T-helper 2 cell (primary cell): ENCODE measurements around the gene ITFG1.
"Not testable (repeated sequence)": the region's sequence is repeated elsewhere in the genome, so short reads cannot be mapped to it uniquely, and the experiment has no call there.

Experiments
- DNase-seq, 5 experiments: peaks; one replicate each; pipeline versions ENCODE4 v3.0.0 to v3.0.0-alpha.2; 2012 to 2022

The ITFG1 gene

DNA sequence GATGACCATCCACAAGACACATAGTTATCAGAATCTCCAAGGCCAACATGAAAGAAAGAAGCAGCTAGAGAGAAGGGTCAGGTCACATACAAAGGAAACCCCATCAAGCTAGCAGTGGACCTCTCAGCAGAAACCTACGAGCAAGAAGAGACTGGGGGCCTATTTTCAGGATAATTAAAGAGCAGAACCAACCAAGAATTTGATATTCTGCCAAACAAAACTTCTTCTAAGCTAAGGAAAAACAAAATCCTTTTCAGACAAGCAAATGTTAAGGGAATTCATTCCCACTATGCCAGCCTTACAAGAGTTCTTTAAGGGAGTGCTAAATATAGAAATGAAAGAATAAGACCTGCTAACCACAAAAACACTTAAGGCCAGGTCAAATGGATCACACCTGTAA, 47.8 kb downstream of the ITFG1 start:
- no peak for DNase-seq

DNA sequence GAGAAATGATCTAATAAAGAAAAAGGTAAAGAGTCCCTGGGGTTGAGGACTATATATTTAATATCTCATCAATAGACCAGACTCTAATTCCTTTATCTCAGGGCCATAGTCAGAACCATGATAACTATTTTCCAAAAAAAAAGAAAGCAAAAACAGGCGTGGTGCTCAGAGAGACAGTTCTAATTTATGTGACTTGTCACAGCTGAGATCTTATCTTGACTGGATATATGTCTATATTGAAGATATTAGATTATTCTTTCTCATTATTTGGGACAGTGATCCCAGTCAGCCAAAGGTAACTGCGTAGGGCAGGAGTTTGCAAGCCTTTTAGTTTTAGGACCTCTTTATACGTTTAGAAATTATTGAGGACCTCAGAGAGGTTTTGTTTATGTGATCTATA, 52.4 kb downstream of the ITFG1 start:
- DNase-seq = no peak

DNA sequence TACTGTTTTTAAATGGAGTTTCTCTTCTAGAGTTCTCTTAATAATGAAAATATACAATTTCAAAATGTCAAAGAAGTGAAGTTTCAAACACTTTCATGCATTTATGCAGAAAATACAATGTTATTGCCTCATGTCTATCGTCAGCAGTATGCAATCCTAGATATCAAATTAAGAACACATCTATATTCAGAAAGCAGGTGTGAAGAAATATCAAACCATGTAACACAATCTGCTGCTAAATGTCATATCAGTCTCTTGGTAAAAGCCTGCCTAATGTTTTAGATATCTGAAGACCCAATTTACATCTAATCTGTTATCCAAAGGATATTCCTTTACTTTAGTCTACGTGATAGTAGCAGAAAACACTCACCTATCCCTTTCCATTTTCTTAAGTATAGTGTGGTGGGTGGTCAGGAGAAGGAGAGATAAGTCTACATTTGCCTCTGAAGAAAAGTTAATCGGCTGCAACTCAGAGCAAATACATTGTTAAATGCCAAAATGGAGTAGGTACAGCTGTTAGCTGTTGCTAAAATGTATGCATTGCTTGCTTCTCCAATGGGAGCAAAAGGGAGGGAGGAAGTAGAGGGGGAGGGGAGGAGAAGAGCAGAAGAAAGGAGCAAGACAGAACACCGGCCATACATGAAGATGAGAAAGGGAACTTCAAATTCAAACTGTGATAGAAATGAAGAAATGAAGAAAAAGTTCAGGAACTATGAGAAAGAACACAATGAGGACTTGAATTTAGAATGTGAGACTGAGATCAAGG, 64.9 kb downstream of the ITFG1 start:
- no peak for DNase-seq

DNA sequence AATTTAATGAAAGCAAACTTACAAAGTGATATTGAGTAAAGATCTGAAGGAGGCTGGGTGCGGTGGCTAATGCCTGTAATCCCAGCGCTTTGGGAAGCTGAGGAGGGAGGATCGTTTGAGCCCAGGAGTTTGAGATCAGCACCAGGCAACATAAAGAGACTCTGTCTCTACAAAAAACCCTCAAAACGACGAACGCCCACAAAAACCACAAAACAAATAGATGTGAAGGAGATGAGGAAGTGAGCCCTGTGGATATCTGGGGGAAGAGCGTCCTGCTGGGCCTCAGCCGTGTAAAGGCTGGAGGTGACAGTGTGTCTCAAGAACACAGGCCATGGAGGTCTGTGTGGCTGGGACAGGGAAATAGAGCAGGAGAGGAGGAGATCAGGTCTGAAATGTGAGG, 68.8 kb downstream of the ITFG1 start:
- DNase-seq = peak in 1 of 5 experiments; percentile 42

DNA sequence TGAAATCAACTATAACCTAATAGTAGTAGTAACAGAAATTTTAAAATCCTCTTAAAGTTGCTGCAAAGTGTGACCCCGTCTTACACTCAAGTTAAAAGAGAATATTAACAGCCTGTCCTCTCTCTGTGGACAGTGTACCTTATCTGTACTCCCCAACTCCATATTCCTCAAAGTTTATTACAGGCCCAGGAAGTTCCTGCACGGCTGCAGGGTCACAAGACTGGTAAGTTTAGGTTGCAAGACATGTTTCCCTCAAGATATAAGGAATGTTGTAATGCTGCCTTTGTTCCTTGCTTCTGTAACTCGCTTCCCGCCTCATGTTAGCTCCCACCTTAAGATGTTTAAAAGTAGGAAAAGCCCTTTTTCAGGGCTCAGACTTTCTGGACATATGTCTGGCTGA, 72.2 kb downstream of the ITFG1 start:
- no peak for DNase-seq

DNA sequence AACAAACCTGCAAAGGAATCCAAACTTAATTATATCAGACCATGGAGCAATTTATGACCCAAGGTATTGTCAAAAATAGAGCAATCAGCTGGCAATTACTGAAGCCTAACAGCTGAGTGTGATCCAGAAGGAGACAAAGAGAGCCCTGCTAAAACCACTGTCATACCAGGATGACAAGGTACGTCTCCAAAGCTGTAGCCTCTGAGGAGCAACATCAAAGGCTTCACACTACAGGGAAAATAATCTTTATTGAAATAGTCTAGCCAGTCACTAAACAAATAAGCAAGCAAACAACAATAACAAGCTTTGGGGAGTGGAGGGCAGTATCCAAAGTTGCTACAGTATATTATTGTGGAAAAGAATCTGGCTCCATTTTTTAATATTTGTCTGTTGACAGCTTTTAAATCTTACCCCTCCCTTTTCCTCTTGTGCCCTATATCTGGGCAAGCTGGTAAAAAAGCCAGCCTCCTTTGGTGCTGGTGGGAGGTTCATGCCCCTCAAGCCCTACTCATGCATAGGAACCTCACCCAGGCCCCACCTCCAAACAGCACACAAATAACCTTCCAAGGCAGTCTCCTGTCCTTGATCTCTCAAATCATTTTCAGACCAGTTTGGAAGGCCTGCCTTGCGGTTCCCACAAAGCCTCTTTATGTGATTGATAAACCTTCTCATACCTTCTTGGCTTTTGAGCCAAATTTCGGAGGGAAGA, 73.7 kb downstream of the ITFG1 start:
- DNase-seq = no peak

DNA sequence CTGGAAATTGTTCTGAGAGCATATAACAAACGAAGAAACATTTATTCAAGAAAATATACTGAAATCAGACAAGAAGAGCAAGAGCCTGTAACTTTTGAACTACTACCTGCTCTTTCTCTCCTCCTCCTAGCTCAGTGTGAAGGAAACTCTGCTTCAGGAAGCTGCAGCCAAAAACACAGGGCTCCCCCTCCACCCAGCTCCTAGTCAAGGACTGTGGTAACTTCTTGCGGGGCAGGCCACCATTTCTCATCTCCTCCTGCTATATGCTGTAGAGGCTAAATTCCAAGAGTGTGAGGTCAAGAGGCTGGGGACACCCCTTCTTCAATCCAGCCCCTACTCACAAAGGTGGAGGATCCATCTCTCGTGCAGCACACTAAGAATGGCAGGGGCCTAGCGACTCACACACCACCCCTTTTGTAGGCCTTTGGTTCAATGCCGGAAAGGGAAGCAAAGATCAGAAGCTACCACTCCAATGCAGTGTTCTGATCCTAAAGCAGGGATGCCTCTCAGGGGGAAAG, 74.6 kb downstream of the ITFG1 start:
- no peak for DNase-seq

DNA sequence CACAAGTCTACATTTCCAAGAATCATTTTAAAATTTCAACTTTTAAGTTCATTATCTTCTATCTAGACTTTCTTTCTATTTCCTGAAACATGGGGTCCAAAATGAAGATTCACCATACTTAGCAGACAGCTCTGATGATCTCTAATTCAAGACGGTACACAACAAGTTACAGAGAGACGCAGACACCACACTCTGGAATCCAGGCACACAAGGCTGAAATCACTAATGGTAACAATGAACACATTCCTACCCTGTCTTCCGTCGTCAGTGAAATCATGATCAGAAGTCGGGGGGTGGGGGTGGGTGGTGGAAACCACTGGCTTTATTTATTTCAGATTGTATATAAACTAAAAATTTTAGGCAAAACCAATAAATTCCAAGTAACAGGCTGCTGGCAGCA, 78.5 kb downstream of the ITFG1 start:
- no peak for DNase-seq

DNA sequence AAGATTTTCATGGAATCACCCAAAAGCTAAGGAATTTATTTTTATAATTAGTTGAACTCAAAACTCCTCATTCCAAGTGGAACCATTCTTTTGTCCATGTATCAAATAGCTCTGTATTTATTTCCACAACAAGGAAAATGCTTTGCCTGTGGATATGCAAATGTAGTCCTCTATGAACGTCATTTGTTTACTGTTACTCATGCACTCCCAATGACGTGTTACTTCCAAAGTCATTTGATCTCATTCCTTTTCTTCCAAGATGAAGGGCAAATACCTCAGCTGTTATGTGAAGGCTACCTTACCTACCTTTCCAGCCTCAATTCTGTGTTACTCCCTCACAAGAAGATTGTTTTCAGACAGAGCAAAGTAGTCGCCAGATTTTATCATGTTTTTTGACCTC, 83.7 kb downstream of the ITFG1 start:
- no peak for DNase-seq

DNA sequence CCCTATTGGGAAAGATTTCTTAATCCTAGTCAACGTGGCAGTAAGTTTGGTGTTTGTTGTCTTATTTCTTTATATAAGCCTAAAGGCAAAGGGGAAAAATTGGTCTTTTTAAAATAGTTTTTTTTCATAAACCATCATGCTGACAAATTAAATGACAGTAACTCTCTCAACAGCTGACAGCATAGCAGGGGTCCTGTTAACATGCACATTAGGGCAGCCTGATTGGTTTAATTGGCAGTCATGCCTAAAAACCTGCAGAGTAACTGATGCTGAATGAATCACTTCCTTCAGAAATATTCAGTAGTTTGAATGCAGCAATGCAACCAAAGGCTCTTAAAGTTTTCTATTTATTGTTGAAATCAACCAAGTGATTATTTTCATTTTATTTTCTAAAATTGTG, 85.4 kb downstream of the ITFG1 start:
- DNase-seq = no peak

DNA sequence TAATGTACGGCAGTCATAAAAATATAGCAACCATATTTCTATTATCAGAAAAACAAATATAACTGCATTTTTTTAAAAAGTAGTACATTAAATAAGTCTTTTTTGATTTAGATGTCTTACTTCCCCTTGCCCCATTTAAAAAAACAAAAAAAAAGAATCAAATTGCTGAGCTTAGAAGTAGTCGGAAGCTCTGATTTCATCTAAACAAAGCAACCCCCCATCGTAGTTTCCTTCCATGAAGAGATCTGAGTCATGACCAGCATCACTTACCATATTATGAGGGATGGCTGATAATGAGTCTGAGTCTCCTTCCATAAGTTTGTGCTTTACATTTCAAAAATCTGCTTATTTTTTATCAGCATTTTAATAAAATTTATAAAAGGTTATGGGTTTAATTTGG, 86.2 kb downstream of the ITFG1 start:
- no peak for DNase-seq

DNA sequence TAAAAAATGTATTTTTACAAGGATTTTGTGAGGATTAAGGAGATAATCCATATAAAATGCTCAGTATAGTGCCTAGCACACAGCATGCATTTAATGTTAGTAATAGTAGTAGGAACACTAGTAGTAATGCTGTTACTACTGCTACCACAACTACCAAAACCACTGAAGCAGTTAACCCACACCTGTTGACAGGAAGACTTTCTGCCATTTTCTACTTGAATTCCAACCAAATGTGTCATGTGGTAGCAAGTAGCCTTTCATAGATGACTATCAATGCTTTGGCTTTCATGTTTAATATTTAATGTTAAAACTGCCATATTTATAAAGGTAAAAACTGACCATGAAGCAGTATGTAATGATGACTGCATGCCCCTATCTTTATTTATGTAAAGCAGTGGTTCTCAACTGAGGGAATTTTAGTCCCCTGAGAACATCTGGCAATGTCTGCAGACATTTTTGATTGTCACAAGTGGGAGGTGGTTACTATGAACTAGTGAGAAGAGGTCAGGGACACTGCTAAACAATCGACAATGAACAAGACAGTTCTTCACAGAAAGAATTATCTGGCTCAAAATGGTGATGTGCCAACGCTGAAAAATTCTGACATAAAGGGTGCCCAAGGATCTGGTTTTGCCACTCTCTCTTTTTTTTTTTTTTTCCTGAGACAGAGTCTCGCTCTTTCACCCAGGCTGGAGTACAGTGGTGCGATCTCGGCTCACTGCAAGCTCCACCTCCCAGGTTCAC, 89.4 kb downstream of the ITFG1 start:
- DNase-seq = peak in 1 of 5 experiments; percentile 48

DNA sequence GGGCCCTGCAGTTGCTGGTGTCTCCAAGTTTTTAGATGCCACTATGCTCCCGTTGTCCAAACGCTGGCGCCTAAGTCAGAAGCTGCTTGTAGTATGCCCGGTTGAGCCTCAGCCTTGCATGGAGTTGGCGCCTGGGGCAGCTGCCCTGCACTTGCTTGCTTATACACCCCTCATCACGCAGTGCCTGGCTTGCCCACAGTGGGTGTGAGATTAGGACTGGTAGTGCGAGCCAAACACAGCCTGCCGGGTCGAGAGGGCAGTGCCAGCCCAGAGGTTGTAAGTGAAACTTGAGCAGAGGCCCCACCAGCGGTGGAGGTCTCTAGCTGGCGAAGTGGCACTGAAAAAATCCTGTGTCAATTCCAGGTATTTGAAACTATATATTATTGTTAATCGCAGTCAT, 90.3 kb downstream of the ITFG1 start:
- no peak for DNase-seq

DNA sequence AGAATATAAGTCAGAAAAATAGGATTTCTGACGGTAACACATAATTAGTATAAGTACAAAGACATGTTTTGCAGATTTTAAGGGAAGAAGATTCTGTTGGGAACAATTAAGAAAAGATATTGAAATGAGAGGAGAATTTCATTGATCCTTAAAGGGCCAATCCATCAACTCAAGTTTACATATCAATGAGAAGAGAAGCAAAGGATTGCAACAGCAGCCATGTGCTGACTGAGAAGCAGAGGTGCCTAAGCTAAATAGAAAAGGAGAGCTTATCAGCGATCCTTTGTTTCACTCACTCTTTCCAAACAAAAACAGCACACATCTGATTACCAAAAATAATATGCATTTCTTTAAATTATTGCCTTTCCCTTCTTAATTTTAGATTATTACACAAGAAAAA, 94.6 kb downstream of the ITFG1 start:
- DNase-seq = no peak

DNA sequence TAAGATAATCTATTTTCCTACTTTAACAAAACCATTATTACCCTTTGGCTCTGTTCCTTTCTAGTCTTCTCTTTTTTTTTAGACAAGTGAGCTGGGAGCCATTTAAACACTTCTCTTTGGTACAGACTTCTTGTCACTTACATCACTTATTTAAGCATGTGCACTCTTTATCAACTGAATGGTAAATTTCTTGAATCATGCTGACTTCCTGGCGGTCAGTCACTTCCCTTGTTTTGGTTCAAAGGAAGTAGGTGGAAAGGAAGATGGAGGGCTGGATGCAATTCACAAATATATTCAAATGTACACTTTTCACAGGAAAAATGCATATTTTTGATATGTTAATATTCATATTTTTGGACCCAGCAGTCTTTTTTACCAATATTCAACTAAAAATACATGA, 97.1 kb downstream of the ITFG1 start:
- no peak for DNase-seq

DNA sequence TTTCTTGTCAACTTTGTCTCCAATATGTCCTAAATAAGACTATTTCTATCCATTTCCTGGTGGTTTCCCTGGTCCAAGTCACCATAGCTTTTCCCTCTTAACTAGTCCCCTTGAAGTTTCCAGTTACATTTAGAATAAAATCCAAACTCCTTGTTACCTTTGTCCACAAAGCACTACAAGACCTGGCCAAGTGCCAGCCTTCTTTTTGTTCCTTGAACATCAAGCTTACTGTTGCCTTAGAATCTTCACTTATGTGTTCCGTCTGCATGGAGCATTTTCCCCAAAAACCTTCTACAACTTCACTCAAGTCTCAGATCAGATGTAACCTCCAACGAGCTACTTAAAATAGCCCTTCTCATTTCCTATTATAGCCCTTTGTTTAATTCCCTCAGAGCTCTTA, 101.4 kb downstream of the ITFG1 start:
- no peak for DNase-seq

DNA sequence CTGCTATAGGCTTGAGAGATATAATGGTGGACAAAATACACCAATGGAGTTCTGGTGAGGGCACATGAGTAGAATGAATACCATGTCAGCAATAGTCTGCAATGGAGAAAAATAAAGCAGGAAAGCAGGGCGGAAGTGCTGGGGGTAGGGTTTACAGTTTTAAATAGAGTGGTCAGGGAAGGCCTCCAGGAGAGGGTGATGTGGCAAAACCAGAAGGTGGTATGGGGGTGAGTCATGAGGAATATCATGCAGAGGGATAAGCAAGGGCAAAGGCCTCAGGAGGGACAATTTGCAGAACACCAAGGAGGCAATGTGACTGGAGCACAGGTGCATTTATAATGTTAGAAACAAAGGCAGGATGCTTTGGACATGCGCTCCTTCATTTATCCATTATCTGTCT, 102.0 kb downstream of the ITFG1 start:
- DNase-seq = no peak

DNA sequence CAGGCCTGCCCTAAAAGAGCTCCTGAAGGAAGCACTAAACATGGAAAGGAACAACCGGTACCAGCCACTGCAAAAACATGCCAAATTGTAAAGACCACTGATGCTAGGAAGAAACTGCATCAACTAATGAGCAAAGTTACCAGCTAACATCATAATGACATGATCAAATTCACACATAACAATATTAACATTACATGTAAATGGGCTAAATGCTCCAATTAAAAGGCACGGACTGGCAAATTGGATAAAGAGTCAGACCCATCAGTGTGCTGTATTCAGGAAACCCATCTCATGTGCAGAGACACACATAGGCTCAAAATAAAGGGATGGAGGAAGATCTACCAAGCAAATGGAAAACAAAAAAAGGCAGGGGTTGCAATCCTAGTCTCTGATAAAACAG, 111.8 kb downstream of the ITFG1 start:
- not testable (repeated sequence) for DNase-seq

DNA sequence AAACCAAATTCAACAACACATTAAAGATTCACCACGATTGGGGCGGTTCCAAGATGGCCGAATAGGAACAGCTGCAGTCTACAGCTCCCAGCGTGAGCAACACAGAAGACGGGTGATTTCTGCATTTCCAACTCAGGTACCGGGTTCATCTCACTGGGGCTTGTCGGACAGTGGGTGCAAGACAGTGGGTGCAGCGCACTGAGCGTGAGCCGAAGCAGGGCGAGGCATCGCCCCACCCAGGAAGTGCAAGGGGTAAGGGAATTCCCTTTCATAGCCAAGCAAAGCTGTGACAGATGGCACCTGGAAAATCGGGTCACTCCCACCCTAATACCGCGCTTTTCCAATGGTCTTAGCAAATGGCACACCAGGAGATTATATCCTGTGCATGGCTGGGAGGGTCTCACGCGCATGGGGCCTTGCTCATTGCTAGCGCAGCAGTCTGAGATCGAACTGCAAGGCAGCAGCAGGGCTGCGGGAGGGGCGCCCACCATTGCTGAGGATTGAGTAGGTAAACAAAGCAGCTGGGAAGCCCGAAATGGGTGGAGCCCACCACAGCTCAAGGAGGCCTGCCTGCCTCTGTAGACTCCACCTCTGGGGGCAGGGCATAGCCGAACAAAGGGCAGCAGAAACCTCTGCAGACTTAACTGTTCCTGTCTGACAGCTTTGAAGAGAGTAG, 113.7 kb downstream of the ITFG1 start:
- not testable (repeated sequence) for DNase-seq

DNA sequence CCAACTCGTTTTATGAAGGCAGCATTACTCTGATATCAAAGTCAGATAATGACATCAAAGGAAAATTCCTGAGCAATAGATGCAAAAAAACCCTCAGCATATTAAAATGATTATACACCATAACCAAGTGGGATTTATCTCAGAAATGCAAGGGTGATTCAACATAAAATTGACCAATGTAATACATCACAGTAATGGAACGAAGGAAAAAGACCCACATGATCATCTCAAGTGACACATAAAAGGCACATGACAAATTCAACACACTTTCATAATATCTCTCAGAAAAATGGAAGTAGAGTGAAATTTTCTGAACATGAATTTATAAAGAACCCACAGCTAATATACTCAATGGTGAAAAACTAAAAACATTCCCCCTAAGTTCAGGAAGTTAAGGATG, 118.8 kb downstream of the ITFG1 start:
- DNase-seq = no peak

DNA sequence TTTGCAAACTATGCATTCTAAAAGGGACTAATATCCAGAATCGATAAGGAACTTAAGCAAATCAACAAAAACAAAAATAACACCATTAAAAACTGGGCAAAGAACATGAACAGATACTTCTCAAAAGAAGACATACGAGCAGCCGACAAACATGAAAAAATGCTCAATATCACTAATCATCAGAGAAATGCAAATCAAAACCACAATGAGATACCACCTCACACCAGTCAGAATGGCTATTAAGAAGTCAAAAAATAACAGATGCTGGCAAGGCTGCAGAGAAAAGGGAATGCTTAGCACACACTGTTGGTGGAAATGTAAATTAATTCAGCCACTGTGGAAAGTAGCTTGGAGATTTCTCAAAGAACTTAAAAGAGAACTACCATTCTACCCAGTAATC, 130.3 kb downstream of the ITFG1 start:
- not testable (repeated sequence) for DNase-seq

DNA sequence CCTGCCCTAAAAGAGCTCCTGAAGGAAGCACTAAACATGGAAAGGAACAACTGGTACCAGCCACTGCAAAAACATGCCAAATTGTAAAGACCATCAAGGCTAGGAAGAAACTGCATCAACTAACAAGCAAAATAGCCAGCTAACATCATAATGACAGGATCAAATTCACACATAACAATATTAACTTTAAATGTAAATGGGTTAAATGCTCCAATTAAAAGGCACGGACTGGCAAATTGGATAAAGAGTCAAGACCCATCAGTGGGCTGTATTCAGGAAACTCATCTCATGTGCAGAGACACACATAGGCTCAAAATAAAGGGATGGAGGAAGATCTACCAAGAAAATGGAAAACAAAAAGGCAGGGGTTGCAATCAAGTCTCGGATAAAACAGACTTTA, 136.6 kb downstream of the ITFG1 start:
- not testable (repeated sequence) for DNase-seq

DNA sequence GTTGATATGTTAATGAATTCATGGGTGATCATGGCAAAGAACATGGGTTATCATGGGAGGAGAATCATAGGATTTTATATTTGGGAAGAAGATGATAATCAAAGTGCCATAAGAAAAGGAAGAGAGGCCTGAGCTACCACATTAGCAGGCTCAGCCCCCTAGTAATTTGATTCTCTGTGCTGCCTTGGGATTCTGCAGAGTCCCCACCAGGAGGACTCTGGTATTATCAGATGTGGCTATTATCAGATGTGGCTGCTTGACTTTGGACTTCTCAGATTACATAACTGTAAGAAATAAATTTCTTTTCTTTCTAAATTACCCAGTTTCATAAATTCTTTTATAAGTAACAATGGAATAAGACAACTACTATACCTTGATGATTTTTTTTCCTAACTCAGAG, 137.6 kb downstream of the ITFG1 start:
- DNase-seq = no peak
